B cell (primary cell): ENCODE results near the gene DAB2IP. TPM values are rescaled to one million over a fixed set of nuclear protein-coding genes. Genes with fewer than 3 reads are reported as not detected.

Experiments used
- ATAC-seq: fragments of 200-7000 bp; cut with Tn5 transposase; one replicate; pipeline ENCODE4 v1.10.0; 2021; ENCODE audit warnings: low read depth, mild to moderate bottlenecking, moderate number of reproducible peaks, moderate library complexity
- CTCF ChIA-PET: fragments of 350-600 bp; sonication (Branson Sonifier 250); formaldehyde crosslinking; loops from one replicate; lab custom pipeline; 2021; ENCODE audit warnings: antibody characterized with exemption, inconsistent platforms; lab: Charles Lee
- POLR2A ChIA-PET: fragments of 350-600 bp; sonication (Branson Sonifier 250); formaldehyde crosslinking; loops from one replicate; lab custom pipeline; 2021; ENCODE audit warnings: antibody characterized with exemption; lab: Charles Lee
- DNase-seq: peaks from one replicate; pipeline ENCODE4 v3.0.0; 2013
- H2AFZ ChIP-seq: 2 replicates; pipeline ENCODE4 v1.6.1; 2012; ENCODE audit warnings: mild to moderate bottlenecking, low read depth, low read length; ENCODE audit not compliant: insufficient read depth, poor library complexity, severe bottlenecking
- H3K27ac ChIP-seq, 2 donors: 1 replicate in 1 of 2; 2 replicates in 1 of 2; pipeline ENCODE4 v1.5.1; 2012 to 2013; ENCODE audit warnings: low read length in 2 of 2, mild to moderate bottlenecking in 2 of 2, moderate library complexity in 1 of 2
- H3K27me3 ChIP-seq, 4 experiments: fragments of 200-600 bp in 1 of 4; sonication (generic) in 1 of 4; replicated peaks in 1 of 4; 1 replicate in 2 of 4; 2 replicates in 2 of 4; pipeline versions ENCODE4 v1.6.1 to v1.7.0; 2013 to 2016; ENCODE audit warnings: low read length in 3 of 4, mild to moderate bottlenecking in 2 of 4, mixed read lengths in 1 of 4, moderate library complexity in 1 of 4; ENCODE audit not compliant: insufficient read depth in 4 of 4, control insufficient read depth in 3 of 4; ENCODE audit errors: control extremely low read depth in 1 of 4
- H3K36me3 ChIP-seq, 2 experiments: replicated peaks in 1 of 2; 1 replicate in 1 of 2; 2 replicates in 1 of 2; pipeline versions ENCODE4 v1.6.1 to v1.7.1; 2013; ENCODE audit warnings: low read length in 1 of 2; ENCODE audit not compliant: insufficient read depth in 2 of 2, control insufficient read depth in 1 of 2; ENCODE audit errors: control extremely low read depth in 1 of 2, extremely low read depth in 1 of 2
- H3K4me1 ChIP-seq, 2 donors: fragments of 200-600 bp in 1 of 2; sonication (generic) in 1 of 2; 1 replicate in 1 of 2; 2 replicates in 1 of 2; pipeline versions ENCODE4 v1.5.1 to v1.6.1; 2013 to 2017; ENCODE audit warnings: low read length in 2 of 2; ENCODE audit not compliant: control insufficient read depth in 2 of 2, insufficient read depth in 2 of 2
- H3K4me2 ChIP-seq: replicated peaks from 2 replicates; pipeline ENCODE3; 2012; ENCODE audit warnings: mild to moderate bottlenecking, low read depth, low read length; ENCODE audit not compliant: poor library complexity, severe bottlenecking
- H3K4me3 ChIP-seq, 5 experiments: fragments of 200-600 bp in 1 of 5; sonication (generic) in 1 of 5; 1 replicate in 3 of 5; 2 replicates in 2 of 5; pipeline versions ENCODE4 v1.5.1 to v1.7.0; 2011 to 2016; ENCODE audit warnings: low read length in 4 of 5, mild to moderate bottlenecking in 4 of 5, low read depth in 2 of 5, control low read depth in 1 of 5, moderate library complexity in 1 of 5; ENCODE audit not compliant: insufficient read depth in 1 of 5; ENCODE audit errors: control extremely low read depth in 1 of 5, extremely low read depth in 1 of 5
- H3K79me2 ChIP-seq: fragments of 200-600 bp; sonication (generic); one replicate; pipeline ENCODE4 v1.6.0; 2016; ENCODE audit warnings: low read length; ENCODE audit not compliant: control insufficient read depth, insufficient read depth
- H3K9ac ChIP-seq: fragments of 200-600 bp; sonication (generic); 2 replicates; pipeline ENCODE4 v1.6.1; 2017; ENCODE audit warnings: mild to moderate bottlenecking, low read length, moderate library complexity
- H3K9me3 ChIP-seq, 3 donors: one replicate each; pipeline versions ENCODE4 v1.6.1 to v1.7.1; 2013; ENCODE audit warnings: low read length in 2 of 3; ENCODE audit not compliant: control insufficient read depth in 2 of 3, insufficient read depth in 1 of 3; ENCODE audit errors: control extremely low read depth in 1 of 3
- H4K20me1 ChIP-seq: 2 replicates; pipeline ENCODE4 v1.6.0; 2012; ENCODE audit warnings: mild to moderate bottlenecking, low read length; ENCODE audit not compliant: insufficient read depth, control insufficient read depth, poor library complexity, severe bottlenecking
- H3K27ac Mint-ChIP-seq: one replicate; pipeline ENCODE4 v1.8.0; 2021; ENCODE audit warnings: mixed read lengths
- H3K27me3 Mint-ChIP-seq: one replicate; pipeline ENCODE4 v1.8.0; 2021; ENCODE audit warnings: mixed read lengths
- H3K4me1 Mint-ChIP-seq: one replicate; pipeline ENCODE4 v1.8.0; 2021; ENCODE audit warnings: mixed read lengths
- H3K4me3 Mint-ChIP-seq: one replicate; pipeline ENCODE4 v1.8.0; 2021; ENCODE audit warnings: mixed read lengths
- H3K9me3 Mint-ChIP-seq: one replicate; pipeline ENCODE4 v1.8.0; 2022; ENCODE audit warnings: mixed read lengths; ENCODE audit not compliant: insufficient read depth
- CTCF ChIP-seq: fragments of 200-600 bp; IDR thresholded peaks from one replicate; pipeline ENCODE4 v1.8.0; 2022; ENCODE audit warnings: antibody characterized with exemption, mild to moderate bottlenecking
- EZH2 ChIP-seq: IDR thresholded peaks from 2 replicates; pipeline ENCODE4 v1.6.1; 2012; ENCODE audit warnings: borderline replicate concordance, low read depth, mild to moderate bottlenecking, moderate library complexity, low read length; ENCODE audit not compliant: insufficient read depth, poor library complexity, severe bottlenecking
- WGBS: methylation state at CpG from one replicate; pipeline ENCODE4 v1.1.5; 2013; ENCODE audit warnings: missing lambda C conversion rate; ENCODE audit not compliant: insufficient coverage; 5-methylcytosine and 5-hydroxymethylcytosine counted together
- intact Hi-C: fragments of 100-400 bp; cut with micrococcal nuclease; formaldehyde crosslinking; loops from one replicate; pipeline ENCODE4 v1.10.0; 2022
- polyA plus RNA-seq: library from polyadenylated mRNA; depleted of rRNA; stranded (reverse); fragments of >200 nt; gene quantifications from 2 replicates; pipeline ENCODE4 v1.2.3, GENCODE V29; 2012
- total RNA-seq, 2 donors: library from RNA; stranded (reverse); fragments of 120-200 nt in 1 of 2; gene quantifications; 1 replicate in 1 of 2; 2 replicates in 1 of 2; pipeline versions ENCODE4 v1.2.3 to v1.2.4, GENCODE V29; 2013 to 2022

The DAB2IP gene
- total and polyA plus RNA-seq, 2 donors (not counting 1 experiment from before 2014, with no cell fraction given) = 1.1 to 3.9 TPM

- 90% methylated on average over 11 of the region's 16 CpGs for WGBS
- CTCF ChIA-PET = no interaction called here
- Histone ChIP-seq H2AFZ (no peak overlapping the region), H3K4me1 (no peaks in the 10 kb centered on the region), H3K36me3 (no peaks in the 10 kb centered on the region), H3K4me3 (no peak overlapping the region), H3K79me2 (no peaks in the 10 kb centered on the region), H3K27me3 (peaks cover 0 to 3% (median 0%) of the 10 kb centered on the region in 4 experiments), H4K20me1 (no peaks in the 10 kb centered on the region), H3K9ac (no peak overlapping the region), H3K4me2 (no peak overlapping the region), H3K9me3 (peaks cover 0 to 4% (median 0%) of the 10 kb centered on the region in 3 donors), H3K27ac (no peak overlapping the region)
- DNase-seq (no peak), ATAC-seq (no peak)
- Mint-ChIP-seq H3K9me3 (peaks cover 7% of the 10 kb centered on the region), H3K27me3 (peaks cover 3% of the 10 kb centered on the region), H3K27ac (no peak overlapping the region), H3K4me3 (no peak overlapping the region), H3K4me1 (no peaks in the 10 kb centered on the region)
- POLR2A ChIA-PET = no interaction called here
- intact Hi-C loops = no loop called here
- TF ChIP-seq EZH2 (no peak), CTCF (no peak)
Observed at GRCh38 chr9:121807823-121808278, 156.4 kb downstream of the DAB2IP start.

GRCh38 chr9:121808781-121809180 is 157.3 kb downstream of the DAB2IP start:
- no peak overlapping the region for H3K27ac ChIP-seq
- Mint-ChIP-seq H3K27me3 (peaks cover 3% of the 10 kb centered on the region), H3K27ac (no peak overlapping the region), H3K4me1 (no peaks in the 10 kb centered on the region), H3K9me3 (peaks cover 7% of the 10 kb centered on the region), H3K4me3 (no peak overlapping the region)
- no peak overlapping the region for H3K4me2 ChIP-seq
- ChIA-PET CTCF (no interaction called here), POLR2A (no interaction called here)
- H2AFZ ChIP-seq = no peak overlapping the region
- H4K20me1 ChIP-seq = no peaks in the 10 kb centered on the region
- no peak for ATAC-seq
- H3K27me3 ChIP-seq = no peaks in the 10 kb centered on the region
- no peak overlapping the region for H3K4me3 ChIP-seq
- no peaks in the 10 kb centered on the region for H3K36me3 ChIP-seq
- 62% methylated on average over 4 of the region's 4 CpGs for WGBS
- TF ChIP-seq CTCF (no peak), EZH2 (no peak)
- no peak for DNase-seq
- H3K79me2 ChIP-seq = no peaks in the 10 kb centered on the region
- H3K9me3 ChIP-seq = peaks cover 0 to 4% (median 0%) of the 10 kb centered on the region in 3 donors
- no peak overlapping the region for H3K9ac ChIP-seq
- intact Hi-C loops = no loop called here
- no peaks in the 10 kb centered on the region for H3K4me1 ChIP-seq
